LHCN-M2 (cell line): ENCODE measurements around the gene HIC1. TPM values are rescaled to one million over a fixed set of nuclear protein-coding genes. Genes with fewer than 3 reads are reported as not detected.

Experiments used
- DNase-seq: peaks from one replicate; pipeline ENCODE4 v3.0.0-alpha.2; 2012; ENCODE audit warnings: low read depth
- total RNA-seq: library from RNA; depleted of rRNA; stranded (reverse); fragments of >200 nt; gene quantifications from 2 replicates; pipeline ENCODE4 v1.2.3, GENCODE V29; 2014

HIC1 gene
- total RNA-seq, 1 experiment from 2014 or later: 8.8 TPM

- DNase-seq: no peak
Measured at GRCh38 chr17:2076087-2076984, 21.4 kb downstream of the HIC1 start.

- no peak for DNase-seq
Measured at GRCh38 chr17:2077040-2077439, 22.1 kb downstream of the HIC1 start.

- peak; percentile 77 for DNase-seq
Measured at GRCh38 chr17:2081564-2081963, 26.7 kb downstream of the HIC1 start.

- DNase-seq: peak; percentile 88
Measured at GRCh38 chr17:2082003-2082781, 27.3 kb downstream of the HIC1 start.

- DNase-seq: no peak
Measured at GRCh38 chr17:2083613-2084035, 28.7 kb downstream of the HIC1 start.

GRCh38 chr17:2084036-2084765, 29.3 kb downstream of the HIC1 start:
- no peak for DNase-seq

- peak; percentile 45 for DNase-seq
Measured at GRCh38 chr17:2084766-2085647, 30.1 kb downstream of the HIC1 start.

GRCh38 chr17:2085648-2085949, 30.7 kb downstream of the HIC1 start:
- DNase-seq: no peak

- no peak for DNase-seq
Measured at GRCh38 chr17:2086306-2086705, 31.4 kb downstream of the HIC1 start.

GRCh38 chr17:2087597-2088211, 32.8 kb downstream of the HIC1 start:
- no peak for DNase-seq

GRCh38 chr17:2089021-2089422, 34.1 kb downstream of the HIC1 start:
- DNase-seq: no peak

GRCh38 chr17:2090210-2090641, 35.3 kb downstream of the HIC1 start:
- DNase-seq: no peak

GRCh38 chr17:2090804-2091534, 36.1 kb downstream of the HIC1 start:
- DNase-seq: peak; percentile 82

GRCh38 chr17:2092253-2092652, 37.4 kb downstream of the HIC1 start:
- no peak for DNase-seq

- no peak for DNase-seq
Measured at GRCh38 chr17:2093349-2093748, 38.4 kb downstream of the HIC1 start.

- no peak for DNase-seq
Measured at GRCh38 chr17:2094891-2095535, 40.1 kb downstream of the HIC1 start.

- DNase-seq: no peak
Measured at GRCh38 chr17:2095536-2095910, 40.6 kb downstream of the HIC1 start.

- no peak for DNase-seq
Measured at GRCh38 chr17:2101448-2102257, 46.8 kb downstream of the HIC1 start.
